ENCODE results near the gene RPS27.

The RPS27 gene

DNA sequence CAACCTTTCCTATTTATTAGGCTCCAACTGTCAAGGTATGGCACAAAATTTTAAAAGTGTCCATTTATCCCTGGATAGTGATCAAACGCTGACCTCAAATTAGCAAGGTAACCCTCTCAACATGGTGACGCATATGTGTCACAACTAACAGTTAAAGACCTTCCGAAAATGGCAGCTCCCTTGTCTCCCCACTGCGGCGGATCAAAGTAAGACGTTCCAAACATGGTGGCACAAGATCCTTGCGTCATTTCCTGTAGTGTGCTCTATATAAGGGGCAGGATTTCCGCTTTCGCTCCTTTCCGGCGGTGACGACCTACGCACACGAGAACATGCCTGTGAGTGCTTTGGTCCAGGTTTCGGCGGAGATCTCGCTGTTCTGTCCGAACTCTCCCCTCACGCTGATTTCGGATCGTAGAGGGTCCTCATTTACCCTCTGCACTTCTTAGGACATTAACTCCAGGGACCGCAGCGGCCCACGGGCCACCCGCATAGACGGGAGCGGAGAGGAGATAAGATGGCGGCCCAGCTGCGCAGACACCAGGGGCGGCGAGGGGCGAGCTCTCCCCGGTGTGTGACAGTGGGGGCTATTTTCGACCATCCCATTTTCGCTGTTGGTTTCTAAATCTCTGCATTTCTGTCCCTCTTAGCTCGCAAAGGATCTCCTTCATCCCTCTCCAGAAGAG, at the start of gene RPS27:
TSS of gene RPS27 (plus strand) at position 295 of the 683 bp plus-strand sequence. CDS start at position 330, 35 bp downstream.
- peak; percentile 39 to 96 (median 84) for DNase-seq

GRCh38 chr1:153941826-153942725, 48.5 kb upstream of the RPS27 start:
- DNase-seq, result no peak

GRCh38 chr1:153942766-153943549, 47.6 kb upstream of the RPS27 start:
- DNase-seq, result no peak

GRCh38 chr1:153944005-153944826, 46.3 kb upstream of the RPS27 start:
- DNase-seq, result no peak

DNA sequence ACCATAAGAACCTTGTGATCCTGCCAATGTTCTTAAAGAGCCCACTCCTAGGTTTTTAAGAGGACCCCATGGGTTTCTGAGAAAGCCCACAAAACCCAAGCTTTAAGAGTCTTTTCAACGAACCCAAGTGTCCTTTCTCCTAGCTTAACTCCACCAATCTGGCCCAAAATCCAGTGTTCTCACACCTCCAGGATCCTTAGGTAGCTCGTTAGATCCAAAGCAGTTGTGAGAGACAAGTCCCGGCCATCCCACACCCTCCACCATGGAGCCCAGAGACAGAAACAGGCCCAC, 45.8 kb upstream of the RPS27 start:
- no peak for DNase-seq

GRCh38 chr1:153945131-153945794, 45.3 kb upstream of the RPS27 start:
- DNase-seq, result peak in 6 of 14 donors; percentile 30 to 64 (median 43)

DNA sequence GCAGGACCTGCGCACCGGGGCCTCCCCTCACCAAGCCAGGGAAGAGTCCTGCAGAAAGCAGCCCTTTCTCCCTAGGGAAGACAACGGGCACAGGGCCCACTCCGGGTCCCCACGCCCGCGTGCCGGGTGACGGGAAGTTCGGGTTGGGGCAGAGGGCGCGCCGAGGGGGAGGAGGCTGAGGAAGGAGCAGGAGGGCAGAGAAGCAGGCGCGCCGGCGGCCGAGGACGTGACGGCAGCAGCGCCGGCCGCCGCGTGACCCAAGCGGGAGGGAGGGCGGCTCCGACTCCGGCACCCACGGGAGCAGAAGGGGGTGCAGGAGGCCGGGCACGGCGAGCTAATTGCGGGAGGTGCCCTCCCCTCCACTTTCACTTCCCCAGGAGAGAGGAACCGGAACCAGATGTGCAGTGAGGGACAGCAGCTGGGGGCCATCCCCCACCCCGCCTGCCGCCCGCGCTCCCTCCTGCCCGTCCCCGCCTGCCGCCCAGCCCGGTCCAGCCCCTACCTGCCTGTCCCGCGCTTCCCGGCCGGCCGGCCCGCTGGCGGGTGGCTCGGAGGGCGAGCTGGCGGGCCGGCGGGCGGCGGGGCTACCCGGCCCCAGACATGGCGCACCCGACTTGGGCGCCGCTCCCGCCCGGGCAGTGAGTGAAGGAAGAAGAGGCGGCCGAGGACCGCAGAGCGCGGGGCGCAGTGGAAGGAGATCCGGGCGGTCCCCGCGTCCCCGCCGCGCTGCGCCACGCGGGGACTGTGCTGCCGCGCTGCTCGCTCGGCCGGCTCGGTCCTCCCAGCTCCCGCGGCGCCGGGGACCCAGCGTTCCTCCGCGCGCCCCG, 44.6 kb upstream of the RPS27 start:
- peak in 13 of 14 donors; percentile 28 to 90 (median 69) for DNase-seq

DNA sequence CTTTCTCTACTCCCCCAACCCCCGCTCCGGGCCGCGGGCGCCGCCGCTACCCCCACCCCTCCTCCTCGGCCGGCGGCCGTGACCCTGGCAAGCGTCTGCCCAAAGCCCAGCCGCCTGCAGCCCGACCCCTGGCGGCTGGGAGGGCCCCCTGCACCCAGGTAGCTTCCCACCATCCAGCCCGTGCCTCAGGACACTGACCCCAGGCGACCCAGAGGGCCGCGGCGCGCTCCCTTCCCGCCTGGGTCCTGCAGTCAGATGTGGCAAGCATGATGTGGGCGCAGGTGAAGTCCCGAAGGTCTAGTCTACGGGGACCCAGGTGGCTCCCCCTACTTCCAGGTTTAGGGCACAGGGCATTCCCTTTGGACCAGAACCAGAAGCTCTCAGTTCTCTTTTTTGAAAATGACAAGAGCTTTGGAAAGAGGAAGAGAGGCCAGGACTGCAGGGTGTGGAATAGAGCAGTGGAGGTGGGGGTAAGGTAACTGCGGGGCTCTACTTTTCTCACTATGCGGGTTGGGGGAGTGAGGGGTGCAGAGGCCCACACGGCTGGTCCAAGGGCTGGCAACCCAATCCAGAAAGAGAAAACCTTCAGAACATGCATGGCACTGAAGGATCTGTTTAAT, 43.8 kb upstream of the RPS27 start, which contains the start of gene DENND4B:
TSS of gene DENND4B (minus strand) at position 97 of the 620 bp plus-strand sequence. CDS start 2,344 bp downstream, outside the sequence.
- DNase-seq, result peak in 13 of 14 donors; percentile 33 to 86 (median 68)

DNA sequence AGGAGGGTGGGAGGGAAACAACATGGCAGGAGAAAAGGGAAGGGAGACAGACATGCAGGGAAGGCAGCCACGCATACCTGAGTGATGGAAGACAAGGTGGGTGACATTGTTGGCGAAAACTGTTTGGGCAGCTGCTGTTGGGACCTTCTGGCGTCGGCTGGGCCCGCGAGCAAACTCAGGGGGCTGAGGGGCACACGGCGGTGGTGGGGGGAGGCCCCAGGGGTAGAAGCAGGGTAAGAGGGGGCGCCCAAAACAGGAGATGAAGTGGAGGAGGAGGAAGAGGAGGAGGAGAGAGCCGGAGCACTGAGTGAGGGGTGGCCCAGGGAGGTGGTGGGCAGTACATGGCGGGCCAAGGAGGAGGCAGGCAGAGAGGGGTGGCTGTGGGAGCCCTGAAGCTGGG, 39.4 kb upstream of the RPS27 start:
- DNase-seq, result no peak

DNA sequence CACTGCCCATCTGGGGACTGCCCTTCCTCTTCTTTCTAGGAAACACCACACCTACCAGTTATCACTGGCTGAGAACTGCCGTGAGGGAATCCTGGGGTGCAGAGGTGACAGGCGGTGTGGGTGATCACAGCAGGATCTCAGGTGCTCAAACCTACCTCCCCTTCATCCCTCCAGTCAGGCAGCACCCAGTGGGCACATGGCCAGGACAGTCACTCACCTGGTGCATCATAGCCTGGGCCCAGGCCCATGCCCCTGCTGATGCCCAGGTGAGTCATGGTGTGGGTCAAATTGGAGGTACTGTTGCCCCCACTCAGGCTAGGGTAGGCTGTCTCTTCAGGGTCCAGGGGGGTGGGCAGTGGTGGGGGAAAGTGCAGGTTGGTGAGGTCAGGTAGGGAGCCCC, 38.8 kb upstream of the RPS27 start:
- DNase-seq, result no peak

DNA sequence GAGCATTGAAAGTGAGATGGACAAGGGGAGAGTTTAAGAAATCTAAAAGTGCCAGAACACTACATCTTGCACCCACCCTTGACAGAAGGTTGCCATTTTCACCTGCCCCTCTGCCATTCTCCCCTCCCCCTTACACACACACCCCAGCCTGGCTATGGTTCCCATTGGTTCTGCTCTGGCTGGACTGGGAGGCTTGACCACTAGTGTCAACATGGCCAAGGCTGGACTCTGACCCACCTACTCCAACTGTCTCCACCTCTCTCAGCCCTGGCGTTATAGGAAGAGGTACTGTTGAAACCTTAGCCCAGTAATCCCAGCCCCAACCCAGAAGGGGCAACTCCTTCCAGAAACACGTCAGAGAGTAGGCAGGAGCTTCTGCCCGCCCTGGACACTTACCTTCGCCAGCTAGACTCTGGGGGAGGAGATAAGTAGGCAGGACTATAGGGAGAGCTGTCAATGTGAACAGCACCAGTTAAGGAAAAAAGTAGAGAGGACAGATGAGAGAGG, 36.6 kb upstream of the RPS27 start:
- no peak for DNase-seq

DNA sequence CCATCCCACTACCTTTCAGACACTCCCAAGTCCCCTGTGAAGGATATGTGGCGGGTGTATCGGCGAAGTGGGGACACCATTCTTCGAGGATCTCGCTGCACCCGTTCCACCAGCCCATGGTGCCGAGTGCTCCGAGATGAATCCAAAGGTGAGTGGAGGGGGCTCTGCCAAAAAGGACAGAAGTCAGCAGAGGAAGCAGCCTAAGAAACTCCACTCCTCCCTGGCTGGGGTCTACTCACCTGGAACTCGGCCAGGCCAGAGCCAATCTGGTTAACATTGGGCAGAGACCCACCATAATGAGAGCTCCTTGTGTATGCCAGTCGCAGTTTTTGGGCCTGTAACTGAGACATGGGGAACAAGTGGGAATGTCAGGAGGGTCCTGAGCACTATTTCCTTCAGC, 35.7 kb upstream of the RPS27 start:
- DNase-seq, result no peak

GRCh38 chr1:153956997-153957715, 33.4 kb upstream of the RPS27 start:
- DNase-seq, result no peak

GRCh38 chr1:153957744-153958110, 32.8 kb upstream of the RPS27 start:
- DNase-seq, result peak in 1 of 14 donors; percentile 57

- peak; percentile 74 to 98 (median 95) for DNase-seq
These were observed 32.2 kb upstream of the RPS27 start, which contains the start of gene CRTC2 for GRCh38 chr1:153958111-153958960. TSS of gene CRTC2 (minus strand) at chr1:153958612. CDS start at chr1:153958497, 115 bp downstream.

DNA sequence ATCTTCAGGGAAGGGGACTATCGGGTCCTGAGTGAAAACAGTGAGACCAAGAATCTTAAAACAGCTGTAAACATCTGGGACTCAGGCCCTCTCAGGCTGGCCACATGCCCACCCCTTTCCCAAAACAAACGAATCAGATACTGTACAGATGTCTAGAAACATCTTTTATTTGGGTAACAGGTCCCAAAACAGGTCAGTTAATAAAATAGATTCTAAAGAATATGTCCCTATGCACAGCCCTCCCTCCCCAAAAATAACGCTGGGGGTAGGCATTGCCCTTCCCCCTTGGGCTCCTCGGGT, 31.7 kb upstream of the RPS27 start:
- DNase-seq, result no peak

DNA sequence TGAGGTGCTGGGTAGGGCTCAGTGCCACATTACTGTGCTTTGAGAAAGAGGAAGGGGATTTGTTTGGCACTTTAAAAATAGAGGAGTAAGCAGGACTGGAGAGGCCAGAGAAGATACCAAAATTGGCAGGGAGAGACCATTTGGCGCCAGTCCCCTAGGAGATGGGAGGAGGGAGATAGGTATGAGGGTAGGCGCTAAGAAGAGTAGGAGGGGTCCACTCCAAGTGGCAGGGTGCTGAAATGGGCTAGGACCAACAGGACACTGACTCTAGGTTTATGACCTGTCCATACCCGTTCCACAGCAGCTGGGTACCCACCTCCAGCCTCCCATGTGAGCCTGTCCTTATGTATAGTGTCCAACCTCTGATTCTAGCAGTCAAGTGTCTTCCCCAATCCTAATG, 31.1 kb upstream of the RPS27 start:
- peak in 2 of 14 donors; percentile 15 to 42 for DNase-seq

GRCh38 chr1:153960206-153960605, 30.4 kb upstream of the RPS27 start:
- no peak for DNase-seq

All from C1 segment of cervical spinal cord (tissue), 14 donors.